ENCODE results near the gene NDUFV1. TPM values are rescaled to one million over a fixed set of nuclear protein-coding genes. Genes with fewer than 3 reads are reported as not detected.

Gene NDUFV1
- total RNA-seq, 1 experiment from 2014 or later, result 250 TPM

DNA sequence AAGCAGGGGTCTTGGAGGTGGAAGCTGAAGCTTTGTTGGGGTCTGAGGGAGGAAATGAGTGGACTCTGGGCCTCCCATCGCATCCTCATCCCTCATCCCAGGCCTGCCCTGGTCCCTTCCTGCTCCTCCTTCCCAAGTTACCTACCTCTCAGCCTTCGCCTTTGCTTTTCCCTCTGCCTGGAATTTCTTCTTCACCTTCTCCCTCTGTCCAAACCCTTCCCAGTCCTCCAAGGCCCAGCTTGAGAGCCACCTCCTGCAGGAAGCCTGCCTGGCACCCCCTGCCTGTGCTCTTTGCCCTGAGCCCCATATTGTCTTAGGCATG lies 25.1 kb downstream of the NDUFV1 start:
- Histone ChIP-seq H3K9me3 (ENCODE audit: low read depth, low read length, poor library complexity, severe bottlenecking) (no peaks in the 10 kb centered on the region), H3K36me3 (ENCODE audit: insufficient read depth, low read length, poor library complexity, severe bottlenecking) (no peaks in the 10 kb centered on the region), H3K27ac (ENCODE audit: low read depth, low read length, poor library complexity, severe bottlenecking) (no peak overlapping the region), H3K4me1 (ENCODE audit: insufficient read depth, low read length, poor library complexity, severe bottlenecking) (peaks cover 11% of the 10 kb centered on the region), H3K27me3 (replicated peaks; ENCODE audit: insufficient read depth, low read depth, low read length, poor library complexity) (no peaks in the 10 kb centered on the region), H3K4me3 (ENCODE audit: low read depth, low read length, poor library complexity, severe bottlenecking) (no peak overlapping the region)
- intact Hi-C loops (cut with micrococcal nuclease; ENCODE audit: unreplicated experiment), result loop anchor here (5.0 kb wide), 1 partner anchor 170 kb away; no protein-coding TSS in a partner anchor
- DNase-seq (ENCODE audit: low spot score), result no peak
- ChIA-PET POLR2A (ENCODE audit: low non-redundant PET) (no interaction called here), CTCF (no interaction called here)
- BruUV-seq (replicated peaks), result no TSS peak
- TF ChIP-seq EZH2 (IDR thresholded peaks at IDR 0.05; ENCODE audit: borderline replicate concordance, low read depth, low read length, poor library complexity, severe bottlenecking) (no peak), CTCF (conservative IDR thresholded peaks at IDR 0.05; ENCODE audit: low read depth, low read length) (no peak)

GRCh38 chr11:67632175-67632981 lies 25.6 kb downstream of the NDUFV1 start:
- H3K9me3 ChIP-seq (ENCODE audit: low read depth, low read length, poor library complexity, severe bottlenecking), result no peaks in the 10 kb centered on the region
- CTCF ChIA-PET, result no interaction called here
- no peak overlapping the region for H3K4me3 ChIP-seq (ENCODE audit: low read depth, low read length, poor library complexity, severe bottlenecking)
- no peak overlapping the region for H3K27ac ChIP-seq (ENCODE audit: low read depth, low read length, poor library complexity, severe bottlenecking)
- intact Hi-C loops (cut with micrococcal nuclease; ENCODE audit: unreplicated experiment), result loop anchor here (5.0 kb wide), 1 partner anchor 170 kb away; no protein-coding TSS in a partner anchor
- TF ChIP-seq CTCF (conservative IDR thresholded peaks at IDR 0.05; ENCODE audit: low read depth, low read length), result no peak
- no peak for TF ChIP-seq EZH2 (IDR thresholded peaks at IDR 0.05; ENCODE audit: borderline replicate concordance, low read depth, low read length, poor library complexity, severe bottlenecking)
- peaks cover 11% of the 10 kb centered on the region for H3K4me1 ChIP-seq (ENCODE audit: insufficient read depth, low read length, poor library complexity, severe bottlenecking)
- DNase-seq (ENCODE audit: low spot score), result no peak
- no TSS peak for BruUV-seq (replicated peaks)
- no peaks in the 10 kb centered on the region for H3K36me3 ChIP-seq (ENCODE audit: insufficient read depth, low read length, poor library complexity, severe bottlenecking)
- POLR2A ChIA-PET (ENCODE audit: low non-redundant PET), result no interaction called here
- H3K27me3 ChIP-seq (replicated peaks; ENCODE audit: insufficient read depth, low read depth, low read length, poor library complexity), result no peaks in the 10 kb centered on the region

GRCh38 chr11:67632982-67633755 lies 26.4 kb downstream of the NDUFV1 start:
- no peak overlapping the region for H3K4me3 ChIP-seq (ENCODE audit: low read depth, low read length, poor library complexity, severe bottlenecking)
- H3K4me1 ChIP-seq (ENCODE audit: insufficient read depth, low read length, poor library complexity, severe bottlenecking), result peaks cover 11% of the 10 kb centered on the region
- intact Hi-C loops (cut with micrococcal nuclease; ENCODE audit: unreplicated experiment), result loop anchor here (5.0 kb wide), 1 partner anchor 169 kb away; no protein-coding TSS in a partner anchor
- H3K36me3 ChIP-seq (ENCODE audit: insufficient read depth, low read length, poor library complexity, severe bottlenecking), result no peaks in the 10 kb centered on the region
- no peak overlapping the region for H3K27ac ChIP-seq (ENCODE audit: low read depth, low read length, poor library complexity, severe bottlenecking)
- ChIA-PET CTCF (no interaction called here), POLR2A (ENCODE audit: low non-redundant PET) (no interaction called here)
- no peak for TF ChIP-seq EZH2 (IDR thresholded peaks at IDR 0.05; ENCODE audit: borderline replicate concordance, low read depth, low read length, poor library complexity, severe bottlenecking)
- no peak for TF ChIP-seq CTCF (conservative IDR thresholded peaks at IDR 0.05; ENCODE audit: low read depth, low read length)
- DNase-seq (ENCODE audit: low spot score), result no peak
- H3K27me3 ChIP-seq (replicated peaks; ENCODE audit: insufficient read depth, low read depth, low read length, poor library complexity), result no peaks in the 10 kb centered on the region
- no TSS peak for BruUV-seq (replicated peaks)
- H3K9me3 ChIP-seq (ENCODE audit: low read depth, low read length, poor library complexity, severe bottlenecking), result no peaks in the 10 kb centered on the region

All from A673 (cell line).